Astrocyte of the hippocampus (primary cell): ENCODE results near the gene C6.
"Not testable (repeated sequence)": the region's sequence is repeated elsewhere in the genome, so short reads cannot be mapped to it uniquely, and the experiment has no call there.

Source experiments
- DNase-seq: peaks from one replicate; pipeline ENCODE4 v3.0.0; 2011; ENCODE audit warnings: low read depth, low spot score

C6 gene

GRCh38 chr5:41213340-41213739 lies at the start of gene C6:
TSS of gene C6 (minus strand) at chr5:41213532. CDS start at chr5:41203230, 10,302 bp downstream.
- no peak for DNase-seq

- DNase-seq: no peak
These were observed 43.1 kb upstream of the C6 start for GRCh38 chr5:41256400-41256799.

GRCh38 chr5:41253109-41253508 lies 39.8 kb upstream of the C6 start:
- no peak for DNase-seq

GRCh38 chr5:41252036-41252435 lies 38.7 kb upstream of the C6 start:
- DNase-seq: peak; percentile 22

- DNase-seq: no peak
These were observed 37.1 kb upstream of the C6 start for GRCh38 chr5:41250351-41250987.

GRCh38 chr5:41247135-41247534 lies 33.8 kb upstream of the C6 start:
- no peak for DNase-seq

GRCh38 chr5:41246376-41246775 lies 33.0 kb upstream of the C6 start:
- peak; percentile 55 for DNase-seq

GRCh38 chr5:41243558-41243957 lies 30.2 kb upstream of the C6 start:
- DNase-seq: no peak

GRCh38 chr5:41240985-41241384 lies 27.7 kb upstream of the C6 start:
- DNase-seq: no peak

- DNase-seq: no peak
These were observed 27.1 kb upstream of the C6 start for GRCh38 chr5:41240390-41240789.

- no peak for DNase-seq
These were observed 21.1 kb upstream of the C6 start for GRCh38 chr5:41234475-41234874.

- no peak for DNase-seq
These were observed 19.5 kb upstream of the C6 start for GRCh38 chr5:41232797-41233196.

- DNase-seq: not testable (repeated sequence)
These were observed 16.9 kb upstream of the C6 start for GRCh38 chr5:41230276-41230675.

GRCh38 chr5:41223962-41224361 lies 10.6 kb upstream of the C6 start:
- DNase-seq: no peak

GRCh38 chr5:41219658-41220269 lies 6.4 kb upstream of the C6 start:
- DNase-seq: no peak

- DNase-seq: no peak
These were observed 5.8 kb upstream of the C6 start for GRCh38 chr5:41218929-41219657.

GRCh38 chr5:41214182-41214581 lies 850 bp upstream of the C6 start:
- DNase-seq: no peak

GRCh38 chr5:41212935-41213334 lies 397 bp downstream of the C6 start:
- no peak for DNase-seq

- DNase-seq: no peak
These were observed 1.9 kb downstream of the C6 start for GRCh38 chr5:41211417-41211816.

GRCh38 chr5:41205475-41205874 lies 7.9 kb downstream of the C6 start:
- not testable (repeated sequence) for DNase-seq

- DNase-seq: no peak
These were observed 10.3 kb downstream of the C6 start for GRCh38 chr5:41203033-41203432.

- DNase-seq: no peak
These were observed 12.1 kb downstream of the C6 start for GRCh38 chr5:41201082-41201772.
